SK-N-SH (cell line): ENCODE data around the gene ELAC2. TPM values are rescaled to one million over a fixed set of nuclear protein-coding genes. Genes with fewer than 3 reads are reported as not detected.

ENCODE experiments used
- CTCF ChIA-PET: fragments of 300-600, 350-600 bp; formaldehyde crosslinking; extraction: SDS; loops from one replicate; lab custom pipeline; 2021; lab: Yijun Ruan, JAX
- POLR2A ChIA-PET: fragments of 350-600 bp; sonication (Branson Sonifier 250); formaldehyde crosslinking; extraction: SDS; loops from one replicate; lab custom pipeline; 2020; ENCODE audit warnings: antibody characterized with exemption, inconsistent platforms; lab: Yijun Ruan, JAX
- DNase-seq: peaks from one replicate; pipeline ENCODE4 v3.0.0; 2012
- H2AFZ ChIP-seq: fragments of 200-600 bp; sonication (generic); 2 replicates; pipeline ENCODE4 v1.8.1; 2016; ENCODE audit warnings: antibody characterized with exemption, mild to moderate bottlenecking, low read depth
- H3F3A ChIP-seq: fragments of 200-600 bp; sonication (generic); replicated peaks from 2 replicates; pipeline ENCODE3; 2016; ENCODE audit warnings: antibody characterized with exemption, mild to moderate bottlenecking; ENCODE audit not compliant: insufficient read depth
- H3K27ac ChIP-seq, 2 experiments: fragments of 200-500 bp in 1 of 2; fragments of 200-600 bp in 1 of 2; sonication (Bioruptor generic) in 1 of 2; sonication (generic), shearing (Covaris generic) in 1 of 2; 2 replicates each; pipeline versions ENCODE4 v1.5.1 to v1.6.1; 2014 to 2016; ENCODE audit warnings: low read depth in 2 of 2, inconsistent platforms in 1 of 2, low read length in 1 of 2, mild to moderate bottlenecking in 1 of 2, mixed read lengths in 1 of 2
- H3K27me3 ChIP-seq: fragments of 200-600 bp; sonication (generic), shearing (Covaris generic); 2 replicates; pipeline ENCODE4 v1.6.1; 2016; ENCODE audit warnings: mixed run types; ENCODE audit not compliant: insufficient read depth
- H3K36me3 ChIP-seq, 2 experiments: fragments of 200-500 bp in 1 of 2; fragments of 200-600 bp in 1 of 2; sonication (Bioruptor generic) in 1 of 2; sonication (generic) in 1 of 2; replicated peaks in 1 of 2; 2 replicates each; pipeline versions ENCODE3 to v1.5.1; 2014 to 2016; ENCODE audit warnings: low read length in 1 of 2, mild to moderate bottlenecking in 1 of 2; ENCODE audit not compliant: insufficient read depth in 2 of 2, control insufficient read depth in 1 of 2
- H3K4me1 ChIP-seq, 2 experiments: fragments of 200-500 bp in 1 of 2; fragments of 200-600 bp in 1 of 2; sonication (Bioruptor generic) in 1 of 2; sonication (generic), shearing (Covaris generic) in 1 of 2; 2 replicates each; pipeline versions ENCODE4 v1.5.1 to v1.6.1; 2014 to 2016; ENCODE audit warnings: low read depth in 1 of 2, low read length in 1 of 2, mixed run types in 1 of 2; ENCODE audit not compliant: insufficient read depth in 2 of 2, control insufficient read depth in 1 of 2
- H3K4me2 ChIP-seq: fragments of 200-600 bp; sonication (generic), shearing (Covaris generic); 2 replicates; pipeline ENCODE4 v1.6.1; 2017; ENCODE audit warnings: mixed run types
- H3K4me3 ChIP-seq, 2 experiments: fragments of 200-500 bp in 1 of 2; fragments of 200-600 bp in 1 of 2; sonication (Bioruptor generic) in 1 of 2; sonication (generic), shearing (Covaris generic) in 1 of 2; 2 replicates each; pipeline versions ENCODE4 v1.5.1 to v1.8.1; 2014 to 2016; ENCODE audit warnings: low read depth in 2 of 2, inconsistent platforms in 1 of 2, low read length in 1 of 2, mild to moderate bottlenecking in 1 of 2, mixed read lengths in 1 of 2, moderate library complexity in 1 of 2
- H3K79me2 ChIP-seq: fragments of 200-600 bp; sonication (generic); 2 replicates; pipeline ENCODE4 v1.8.1; 2017; ENCODE audit warnings: mild to moderate bottlenecking; ENCODE audit not compliant: insufficient read depth
- H3K9ac ChIP-seq: fragments of 200-600 bp; sonication (generic); 2 replicates; pipeline ENCODE4 v1.6.1; 2017; ENCODE audit warnings: mixed run types
- H3K9me2 ChIP-seq: fragments of 200-600 bp; sonication (generic); 2 replicates; pipeline ENCODE4 v1.6.1; 2017; ENCODE audit warnings: mixed run types
- H3K9me3 ChIP-seq: fragments of 200-600 bp; sonication (generic); 2 replicates; pipeline ENCODE4 v1.6.1; 2017; ENCODE audit warnings: mixed run types, mild to moderate bottlenecking, moderate library complexity
- H4K20me1 ChIP-seq: fragments of 200-600 bp; sonication (generic); 2 replicates; pipeline ENCODE4 v1.6.1; 2017; ENCODE audit warnings: mild to moderate bottlenecking, mixed run types; ENCODE audit not compliant: insufficient read depth
- CHD2 ChIP-seq: fragments of 150-350 bp; IDR thresholded peaks from 2 replicates; pipeline ENCODE4 v1.6.1; 2018; ENCODE audit warnings: low read length; ENCODE audit not compliant: partially characterized antibody
- EP300 ChIP-seq, 2 experiments: IDR thresholded peaks; 2 replicates each; pipeline versions ENCODE4 v1.4.0 to v1.6.1; 2012; ENCODE audit warnings: borderline replicate concordance in 1 of 2, low read depth in 1 of 2, low read length in 1 of 2
- EZH2phosphoT487 ChIP-seq: fragments of 200-600 bp; sonication (generic); IDR thresholded peaks from 2 replicates; pipeline ENCODE4 v1.6.1; 2017; ENCODE audit warnings: low read depth, mixed run types, mild to moderate bottlenecking, antibody characterized with exemption, moderate library complexity, borderline replicate concordance
- FOXM1 ChIP-seq: IDR thresholded peaks from 2 replicates; pipeline ENCODE4 v1.4.0; 2012; ENCODE audit warnings: low read depth, mild to moderate bottlenecking
- GABPA ChIP-seq: IDR thresholded peaks from 2 replicates; pipeline ENCODE4 v1.4.0; 2012; ENCODE audit warnings: low read depth, mild to moderate bottlenecking
- MEF2A ChIP-seq: IDR thresholded peaks from 2 replicates; pipeline ENCODE4 v1.4.0; 2012; ENCODE audit warnings: low read depth, borderline replicate concordance
- MXI1 ChIP-seq: IDR thresholded peaks from 2 replicates; pipeline ENCODE4 v1.6.1; 2012; ENCODE audit warnings: mild to moderate bottlenecking, low read depth, low read length, improper control_type of control experiment
- NRF1 ChIP-seq: IDR thresholded peaks from 2 replicates; pipeline ENCODE4 v1.6.1; 2012; ENCODE audit warnings: low read depth, mild to moderate bottlenecking, low read length
- POLR2AphosphoS5 ChIP-seq: IDR thresholded peaks from 2 replicates; pipeline ENCODE4 v1.6.1; 2012; ENCODE audit warnings: low read depth, low read length
- RAD21 ChIP-seq: IDR thresholded peaks from 2 replicates; pipeline ENCODE4 v1.6.1; 2012; ENCODE audit warnings: mild to moderate bottlenecking, low read length
- RCOR1 ChIP-seq: fragments of 150-350 bp; IDR thresholded peaks from 2 replicates; pipeline ENCODE4 v1.6.1; 2017; ENCODE audit warnings: antibody characterized with exemption, low read length
- SIN3A ChIP-seq: IDR thresholded peaks from 2 replicates; pipeline ENCODE4 v1.6.1; 2012; ENCODE audit warnings: low read depth, mild to moderate bottlenecking, low read length, moderate library complexity, borderline replicate concordance
- SMC3 ChIP-seq: IDR thresholded peaks from 2 replicates; pipeline ENCODE4 v1.6.1; 2012; ENCODE audit warnings: low read depth, low read length, improper control_type of control experiment
- TAF1 ChIP-seq: IDR thresholded peaks from 2 replicates; pipeline ENCODE4 v1.6.1; 2012; ENCODE audit warnings: low read depth, mild to moderate bottlenecking, low read length, moderate library complexity, borderline replicate concordance
- TCF12 ChIP-seq: IDR thresholded peaks from 2 replicates; pipeline ENCODE4 v1.4.0; 2012
- TEAD4 ChIP-seq: IDR thresholded peaks from 2 replicates; pipeline ENCODE4 v1.4.0; 2012; ENCODE audit warnings: mild to moderate bottlenecking, borderline replicate concordance; ENCODE audit not compliant: insufficient read depth
- WGBS: methylation state at CpG from one replicate; pipeline ENCODE4 v1.1.6; 2017; ENCODE audit warnings: low lambda C conversion rate; 5-methylcytosine and 5-hydroxymethylcytosine counted together
- polyA plus RNA-seq, 3 experiments: library from polyadenylated mRNA; depleted of rRNA; stranded (reverse); fragments of >200 nt; gene quantifications; 2 replicates each; pipeline ENCODE4 v1.2.3, GENCODE V29; 2012
- TF ChIP-seq, protein P1 (sequence below): IDR thresholded peaks from 2 replicates; pipeline ENCODE4 v1.6.1; 2012; ENCODE audit warnings: mild to moderate bottlenecking, low read depth, low read length, moderate library complexity

The ELAC2 gene
- polyA plus RNA-seq, 1 of the 3 experiments (the other 2 are of a cell fraction), result 77.6 TPM

DNA sequence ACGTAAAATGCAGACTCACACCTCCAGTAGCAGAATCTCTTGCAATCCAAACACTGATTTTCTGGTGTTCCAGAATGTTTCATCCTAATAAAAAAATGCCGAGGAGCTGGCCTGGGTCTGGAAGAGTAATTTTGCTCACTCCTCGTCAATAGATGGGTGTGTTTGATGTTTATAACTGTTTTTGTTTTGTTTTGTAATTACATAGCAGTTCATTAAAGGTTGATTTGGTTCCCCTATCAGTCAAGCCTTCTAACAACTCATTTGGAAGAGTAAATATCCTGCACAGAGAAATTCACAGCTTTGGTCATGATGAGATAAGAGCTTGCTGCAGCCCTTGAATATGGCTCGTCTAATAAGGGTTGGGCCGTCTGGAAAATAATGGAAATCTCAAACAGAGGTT is 36.8 kb upstream of the ELAC2 start:
- 8% methylated on average over 5 of the region's 5 CpGs for WGBS
- CTCF ChIA-PET, result interaction anchor here (0.9 to 2.1 kb wide), 3 partner anchors 12 to 30 kb away, joined by 4 to 8 read pairs (median 7); no protein-coding TSS in a partner anchor
- Histone ChIP-seq H4K20me1 (no peaks in the 10 kb centered on the region), H3K27ac (no peak overlapping the region), H3K27me3 (peaks cover 29% of the 10 kb centered on the region; the same call in 1 of the 2 replicates), H3K4me2 (no peak overlapping the region), H3K9me2 (no peaks in the 10 kb centered on the region), H3K9ac (no peak overlapping the region), H3K36me3 (no peaks in the 10 kb centered on the region), H3K4me1 (no peaks in the 10 kb centered on the region), H3K9me3 (no peaks in the 10 kb centered on the region), H3K4me3 (no peak overlapping the region), H3F3A (no peaks in the 10 kb centered on the region), H2AFZ (no peak overlapping the region), H3K79me2 (no peaks in the 10 kb centered on the region)
- TF ChIP-seq TCF12 (no peak), SIN3A (no peak), FOXM1 (no peak), GABPA (no peak)
- no peak for DNase-seq
- POLR2A ChIA-PET, result no interaction called here

DNA sequence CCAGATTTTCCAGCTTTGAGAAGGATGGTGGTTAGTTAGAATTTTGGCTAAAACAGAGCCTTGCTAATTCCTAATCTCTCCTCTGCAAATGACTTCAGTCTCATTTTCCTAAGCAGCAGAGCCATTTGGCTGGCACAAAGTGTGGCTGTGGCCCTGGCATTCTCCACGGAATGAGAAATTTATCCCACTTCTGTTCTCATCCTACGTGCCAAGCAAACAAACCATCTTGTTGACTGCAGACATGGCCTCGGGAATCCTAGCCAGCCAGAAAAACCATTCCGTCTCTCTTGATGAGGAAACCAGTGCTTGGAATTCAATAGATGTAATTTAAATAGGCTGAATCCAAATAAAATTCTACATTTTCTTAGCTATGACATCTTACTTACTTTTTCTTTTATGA is 34.1 kb upstream of the ELAC2 start:
- no peaks in the 10 kb centered on the region for H3F3A ChIP-seq
- POLR2A ChIA-PET, result no interaction called here
- no peak overlapping the region for H3K9ac ChIP-seq
- no peaks in the 10 kb centered on the region for H3K9me3 ChIP-seq
- no peak for TF ChIP-seq TEAD4
- no peak for TF ChIP-seq TCF12
- no peak for TF ChIP-seq FOXM1
- TF ChIP-seq TAF1, result no peak
- no peak for TF ChIP-seq NRF1
- no peak for TF ChIP-seq EZH2phosphoT487
- no peak for TF ChIP-seq RCOR1
- no peak for TF ChIP-seq CHD2
- TF ChIP-seq, all 33 proteins: peak for 0
- Histone ChIP-seq H4K20me1 (no peaks in the 10 kb centered on the region), H2AFZ (no peak overlapping the region), H3K4me1 (no peaks in the 10 kb centered on the region), H3K27ac (no peak overlapping the region), H3K4me2 (no peak overlapping the region), H3K79me2 (no peaks in the 10 kb centered on the region), H3K36me3 (no peaks in the 10 kb centered on the region), H3K9me2 (no peaks in the 10 kb centered on the region), H3K4me3 (no peak overlapping the region), H3K27me3 (peaks cover 26% of the 10 kb centered on the region; the same call in 1 of the 2 replicates)
- no peak for DNase-seq
- CTCF ChIA-PET, result interaction anchor here (11.1 kb wide), 1 partner anchor 22 kb away, joined by 119 read pairs; no protein-coding TSS in a partner anchor
- WGBS, result 11% methylated on average over 4 of the region's 4 CpGs

DNA sequence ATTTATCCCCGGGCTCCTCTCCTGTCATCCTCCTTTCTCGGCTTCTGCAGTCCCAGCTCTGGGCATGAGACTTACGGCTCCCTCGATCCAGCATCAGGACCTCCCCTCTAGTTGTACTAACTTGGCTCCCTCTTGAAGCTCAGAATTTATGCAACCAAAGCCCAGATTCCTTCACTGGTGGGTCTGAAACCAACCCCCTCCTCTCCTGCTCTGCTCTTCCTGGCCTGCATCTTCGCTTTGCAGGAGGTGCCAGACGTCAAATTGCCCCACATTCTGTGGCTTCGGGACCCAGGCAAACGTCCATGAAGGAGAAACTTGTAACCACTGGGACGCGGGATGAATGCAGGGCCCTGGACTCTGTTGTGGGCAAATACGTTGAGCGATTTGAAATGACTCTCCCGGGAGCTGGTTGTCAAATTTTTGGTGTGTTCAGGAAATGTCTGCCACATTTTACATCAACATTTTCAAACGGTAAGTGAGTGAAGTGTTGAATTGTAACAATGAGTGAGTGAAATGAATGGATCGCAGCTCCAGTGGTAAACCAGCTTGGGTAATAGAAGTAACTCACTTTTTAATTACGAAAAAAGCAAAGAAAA is 29.3 kb upstream of the ELAC2 start:
- no peak overlapping the region for H3K27ac ChIP-seq
- no peaks in the 10 kb centered on the region for H3K36me3 ChIP-seq
- no peaks in the 10 kb centered on the region for H3K9me2 ChIP-seq
- H3K4me1 ChIP-seq, result peaks cover 0 to 12% of the 10 kb centered on the region in 2 experiments; a peak in 2 of 4 replicates
- no peaks in the 10 kb centered on the region for H4K20me1 ChIP-seq
- no peak overlapping the region for H3K4me3 ChIP-seq
- no peak overlapping the region for H2AFZ ChIP-seq
- DNase-seq, result no peak
- 49% methylated on average over 16 of the region's 16 CpGs for whole genome bisulfite sequencing
- H3K27me3 ChIP-seq, result peaks cover 28% of the 10 kb centered on the region
- no peaks in the 10 kb centered on the region for H3K79me2 ChIP-seq
- H3K4me2 ChIP-seq, result no peak overlapping the region
- TF ChIP-seq EP300 (IDR thresholded peaks at IDR 0.05; ENCODE audit: borderline replicate concordance in 1 of 2, low read depth in 1 of 2, low read length in 1 of 2) (no peak), RAD21 (no peak), POLR2AphosphoS5 (no peak), MEF2A (no peak), SMC3 (no peak), TAF1 (no peak), FOXM1 (no peak), MXI1 (no peak)
- TF ChIP-seq, protein P1, sequence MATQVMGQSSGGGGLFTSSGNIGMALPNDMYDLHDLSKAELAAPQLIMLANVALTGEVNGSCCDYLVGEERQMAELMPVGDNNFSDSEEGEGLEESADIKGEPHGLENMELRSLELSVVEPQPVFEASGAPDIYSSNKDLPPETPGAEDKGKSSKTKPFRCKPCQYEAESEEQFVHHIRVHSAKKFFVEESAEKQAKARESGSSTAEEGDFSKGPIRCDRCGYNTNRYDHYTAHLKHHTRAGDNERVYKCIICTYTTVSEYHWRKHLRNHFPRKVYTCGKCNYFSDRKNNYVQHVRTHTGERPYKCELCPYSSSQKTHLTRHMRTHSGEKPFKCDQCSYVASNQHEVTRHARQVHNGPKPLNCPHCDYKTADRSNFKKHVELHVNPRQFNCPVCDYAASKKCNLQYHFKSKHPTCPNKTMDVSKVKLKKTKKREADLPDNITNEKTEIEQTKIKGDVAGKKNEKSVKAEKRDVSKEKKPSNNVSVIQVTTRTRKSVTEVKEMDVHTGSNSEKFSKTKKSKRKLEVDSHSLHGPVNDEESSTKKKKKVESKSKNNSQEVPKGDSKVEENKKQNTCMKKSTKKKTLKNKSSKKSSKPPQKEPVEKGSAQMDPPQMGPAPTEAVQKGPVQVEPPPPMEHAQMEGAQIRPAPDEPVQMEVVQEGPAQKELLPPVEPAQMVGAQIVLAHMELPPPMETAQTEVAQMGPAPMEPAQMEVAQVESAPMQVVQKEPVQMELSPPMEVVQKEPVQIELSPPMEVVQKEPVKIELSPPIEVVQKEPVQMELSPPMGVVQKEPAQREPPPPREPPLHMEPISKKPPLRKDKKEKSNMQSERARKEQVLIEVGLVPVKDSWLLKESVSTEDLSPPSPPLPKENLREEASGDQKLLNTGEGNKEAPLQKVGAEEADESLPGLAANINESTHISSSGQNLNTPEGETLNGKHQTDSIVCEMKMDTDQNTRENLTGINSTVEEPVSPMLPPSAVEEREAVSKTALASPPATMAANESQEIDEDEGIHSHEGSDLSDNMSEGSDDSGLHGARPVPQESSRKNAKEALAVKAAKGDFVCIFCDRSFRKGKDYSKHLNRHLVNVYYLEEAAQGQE, result no peak
- CTCF ChIA-PET, result interaction anchor here (1.0 to 11.1 kb wide), 5 partner anchors 17 to 250 kb away, joined by 3 to 119 read pairs (median 4); no protein-coding TSS in a partner anchor
- H3K9ac ChIP-seq, result no peak overlapping the region
- POLR2A ChIA-PET, result no interaction called here
- no peaks in the 10 kb centered on the region for H3F3A ChIP-seq
- no peaks in the 10 kb centered on the region for H3K9me3 ChIP-seq
